PC-9 (cell line): Measurements from ENCODE around the gene CRYGD. TPM values are rescaled to one million over a fixed set of nuclear protein-coding genes. Genes with fewer than 3 reads are reported as not detected.

ENCODE experiments used
- BruUV-seq: library from RNA; stranded (reverse); fragments of 400-500 nt; replicated peaks from 2 replicates; lab custom pipeline; 2021; lab: Mats Ljungman, UMichigan
- CTCF ChIA-PET: fragments of 300-600 bp; sonication (Branson Sonifier 250); formaldehyde crosslinking; loops from one replicate; lab custom pipeline; 2022; ENCODE audit warnings: antibody characterized with exemption; lab: Charles Lee
- POLR2A ChIA-PET: fragments of 300-600 bp; sonication (Branson Sonifier 250); formaldehyde crosslinking; loops from one replicate; lab custom pipeline; 2022; ENCODE audit warnings: antibody characterized with exemption; ENCODE audit not compliant: unreplicated experiment; lab: Charles Lee
- DNase-seq, 2 experiments: peaks; one replicate each; pipeline versions ENCODE4 v3.0.0 to v3.0.0-alpha.2; 2015 to 2022; ENCODE audit warnings: mixed read lengths in 1 of 2
- H2AFZ ChIP-seq: fragments of 200-600 bp; sonication (generic); 2 replicates; pipeline ENCODE4 v1.8.1; 2017; ENCODE audit warnings: antibody characterized with exemption
- H3F3A ChIP-seq: fragments of 200-600 bp; sonication (generic); 2 replicates; pipeline ENCODE4 v1.8.1; 2017; ENCODE audit warnings: antibody characterized with exemption, mild to moderate bottlenecking, low read depth; ENCODE audit not compliant: insufficient read depth
- H3K27ac ChIP-seq: fragments of 200-600 bp; sonication (generic); 2 replicates; pipeline ENCODE4 v1.6.1; 2016; ENCODE audit warnings: mixed run types
- H3K27me3 ChIP-seq: fragments of 200-600 bp; sonication (generic); 2 replicates; pipeline ENCODE4 v1.6.1; 2016; ENCODE audit warnings: low read depth, mixed run types; ENCODE audit not compliant: insufficient read depth
- H3K36me3 ChIP-seq: fragments of 200-600 bp; sonication (generic); 2 replicates; pipeline ENCODE4 v1.6.1; 2016; ENCODE audit warnings: low read depth, mixed run types
- H3K4me1 ChIP-seq: fragments of 200-600 bp; sonication (generic); replicated peaks from 2 replicates; pipeline ENCODE4 v1.6.1; 2016; ENCODE audit warnings: mixed run types; ENCODE audit not compliant: insufficient read depth
- H3K4me2 ChIP-seq: fragments of 200-600 bp; sonication (generic); 2 replicates; pipeline ENCODE4 v1.6.1; 2017; ENCODE audit warnings: mixed run types
- H3K4me3 ChIP-seq: fragments of 200-600 bp; sonication (generic); 2 replicates; pipeline ENCODE4 v1.6.1; 2016; ENCODE audit warnings: mixed run types
- H3K79me2 ChIP-seq: fragments of 200-600 bp; sonication (generic); 2 replicates; pipeline ENCODE4 v1.6.1; 2017; ENCODE audit warnings: low read depth, mixed run types
- H3K9me2 ChIP-seq: fragments of 200-600 bp; sonication (generic); 2 replicates; pipeline ENCODE4 v1.8.1; 2017; ENCODE audit warnings: mild to moderate bottlenecking; ENCODE audit not compliant: insufficient read depth
- H3K9me3 ChIP-seq: fragments of 200-600 bp; sonication (generic); 2 replicates; pipeline ENCODE4 v1.8.1; 2016; ENCODE audit warnings: low read depth; ENCODE audit not compliant: insufficient read depth
- H4K20me1 ChIP-seq: fragments of 200-600 bp; sonication (generic); 2 replicates; pipeline ENCODE4 v1.8.1; 2017; ENCODE audit not compliant: insufficient read depth
- EZH2 ChIP-seq: fragments of 200-600 bp; sonication (generic); IDR thresholded peaks from 2 replicates; pipeline ENCODE4 v1.8.0; 2017; ENCODE audit warnings: antibody characterized with exemption, low read depth
- intact Hi-C: fragments of 100-400 bp; cut with micrococcal nuclease; formaldehyde crosslinking; loops from one replicate; pipeline ENCODE4 v1.10.0; 2022; ENCODE audit not compliant: unreplicated experiment
- total RNA-seq: library from RNA; stranded (reverse); gene quantifications from 2 replicates; pipeline ENCODE4 v1.2.3, GENCODE V29; 2021
- TF ChIP-seq, protein P1 (sequence below): fragments of 200-600 bp; sonication (generic); conservative IDR thresholded peaks from 2 replicates; pipeline ENCODE4 v1.6.1; 2017; ENCODE audit warnings: mixed run types, antibody characterized with exemption, mild to moderate bottlenecking, moderate library complexity

Gene CRYGD
- total RNA-seq, 1 experiment from 2014 or later = not detected

DNA sequence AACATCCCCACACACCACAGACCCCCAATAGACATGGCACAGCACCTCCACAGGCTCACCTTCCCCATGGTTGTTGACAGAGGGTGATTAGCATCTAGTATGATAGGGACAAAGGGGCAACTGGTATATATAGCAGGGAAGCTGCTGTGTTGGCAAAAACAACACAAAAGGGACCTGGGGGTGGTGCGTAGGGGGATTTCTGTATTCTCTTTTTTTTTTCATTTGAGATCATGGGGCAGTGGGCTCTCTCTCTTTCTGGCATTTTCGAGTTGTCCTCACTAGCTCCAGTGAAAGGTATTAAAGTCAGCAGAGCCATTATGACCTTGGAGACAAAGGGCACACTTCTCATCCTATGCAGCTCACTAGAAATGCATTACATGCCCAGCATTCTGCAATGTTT, 39.2 kb upstream of the CRYGD start, which contains the start of gene CRYGA:
Gene CRYGA (minus strand): TSS at position 101 of the 400 bp plus-strand sequence. CDS start 33 bp downstream, at position 68.
- no TSS peak for BruUV-seq
- intact Hi-C loops = no loop called here

GRCh38 chr2:208156439-208156838, 32.1 kb upstream of the CRYGD start:
- no peaks in the 10 kb centered on the region for H3K9me3 ChIP-seq
- no peaks in the 10 kb centered on the region for H3K27me3 ChIP-seq
- no peak for TF ChIP-seq EZH2
- TF ChIP-seq, protein P1, sequence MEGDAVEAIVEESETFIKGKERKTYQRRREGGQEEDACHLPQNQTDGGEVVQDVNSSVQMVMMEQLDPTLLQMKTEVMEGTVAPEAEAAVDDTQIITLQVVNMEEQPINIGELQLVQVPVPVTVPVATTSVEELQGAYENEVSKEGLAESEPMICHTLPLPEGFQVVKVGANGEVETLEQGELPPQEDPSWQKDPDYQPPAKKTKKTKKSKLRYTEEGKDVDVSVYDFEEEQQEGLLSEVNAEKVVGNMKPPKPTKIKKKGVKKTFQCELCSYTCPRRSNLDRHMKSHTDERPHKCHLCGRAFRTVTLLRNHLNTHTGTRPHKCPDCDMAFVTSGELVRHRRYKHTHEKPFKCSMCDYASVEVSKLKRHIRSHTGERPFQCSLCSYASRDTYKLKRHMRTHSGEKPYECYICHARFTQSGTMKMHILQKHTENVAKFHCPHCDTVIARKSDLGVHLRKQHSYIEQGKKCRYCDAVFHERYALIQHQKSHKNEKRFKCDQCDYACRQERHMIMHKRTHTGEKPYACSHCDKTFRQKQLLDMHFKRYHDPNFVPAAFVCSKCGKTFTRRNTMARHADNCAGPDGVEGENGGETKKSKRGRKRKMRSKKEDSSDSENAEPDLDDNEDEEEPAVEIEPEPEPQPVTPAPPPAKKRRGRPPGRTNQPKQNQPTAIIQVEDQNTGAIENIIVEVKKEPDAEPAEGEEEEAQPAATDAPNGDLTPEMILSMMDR = no peak
- POLR2A ChIA-PET = no interaction called here
- BruUV-seq = no TSS peak
- intact Hi-C loops = no loop called here
- H3F3A ChIP-seq = no peaks in the 10 kb centered on the region
- no peak overlapping the region for H3K27ac ChIP-seq
- CTCF ChIA-PET = interaction anchor here (0.6 kb wide), 1 partner anchor 94 kb away, joined by 3 read pairs; no protein-coding TSS in a partner anchor
- DNase-seq = no peak
- H4K20me1 ChIP-seq = no peaks in the 10 kb centered on the region
- no peaks in the 10 kb centered on the region for H3K79me2 ChIP-seq
- H3K4me2 ChIP-seq = no peak overlapping the region
- H3K9me2 ChIP-seq = no peaks in the 10 kb centered on the region
- no peaks in the 10 kb centered on the region for H3K36me3 ChIP-seq
- H2AFZ ChIP-seq = no peak overlapping the region
- H3K4me3 ChIP-seq = no peak overlapping the region
- H3K4me1 ChIP-seq = no peaks in the 10 kb centered on the region

More for the DNA sequence above, 39.2 kb upstream of the CRYGD start, which contains the start of gene CRYGA:
- Histone ChIP-seq H3K9me3 (no peaks in the 10 kb centered on the region), H2AFZ (no peak within 1 kb of the TSS), H3K4me1 (no peaks in the 10 kb centered on the region), H3F3A (no peaks in the 10 kb centered on the region), H3K4me2 (no peak within 1 kb of the TSS), H3K4me3 (no peak within 1 kb of the TSS), H4K20me1 (no peaks in the 10 kb centered on the region), H3K27ac (no peak within 1 kb of the TSS), H3K79me2 (no peaks in the 10 kb centered on the region), H3K36me3 (no peaks in the 10 kb centered on the region), H3K9me2 (no peaks in the 10 kb centered on the region), H3K27me3 (no peaks in the 10 kb centered on the region)
- no peak for DNase-seq
- CTCF ChIA-PET = no interaction called here
- TF ChIP-seq, protein P1 = no peak
- POLR2A ChIA-PET = no interaction called here

- H4K20me1 ChIP-seq = no peaks in the 10 kb centered on the region
- H3K36me3 ChIP-seq = no peaks in the 10 kb centered on the region
- no peaks in the 10 kb centered on the region for H3K9me2 ChIP-seq
- CTCF ChIA-PET = no interaction called here
- H3K9me3 ChIP-seq = no peaks in the 10 kb centered on the region
- no peaks in the 10 kb centered on the region for H3K79me2 ChIP-seq
- no peaks in the 10 kb centered on the region for H3F3A ChIP-seq
- no peak overlapping the region for H2AFZ ChIP-seq
- no peak for DNase-seq
- no peaks in the 10 kb centered on the region for H3K27me3 ChIP-seq
- intact Hi-C loops = no loop called here
- H3K4me2 ChIP-seq = no peak overlapping the region
- no TSS peak for BruUV-seq
- no peaks in the 10 kb centered on the region for H3K4me1 ChIP-seq
- POLR2A ChIA-PET = no interaction called here
- H3K4me3 ChIP-seq = no peak overlapping the region
- TF ChIP-seq EZH2 = no peak
- TF ChIP-seq, protein P1 = no peak
- H3K27ac ChIP-seq = no peak overlapping the region
Observed at GRCh38 chr2:208153156-208153555, 28.8 kb upstream of the CRYGD start.
